Retina (tissue), 1 donor: Measurements from ENCODE around the gene L3MBTL4.

Experiments used
- DNase-seq: peaks from one replicate; pipeline ENCODE4 v3.0.0-alpha.2; 2016

Gene L3MBTL4

DNA sequence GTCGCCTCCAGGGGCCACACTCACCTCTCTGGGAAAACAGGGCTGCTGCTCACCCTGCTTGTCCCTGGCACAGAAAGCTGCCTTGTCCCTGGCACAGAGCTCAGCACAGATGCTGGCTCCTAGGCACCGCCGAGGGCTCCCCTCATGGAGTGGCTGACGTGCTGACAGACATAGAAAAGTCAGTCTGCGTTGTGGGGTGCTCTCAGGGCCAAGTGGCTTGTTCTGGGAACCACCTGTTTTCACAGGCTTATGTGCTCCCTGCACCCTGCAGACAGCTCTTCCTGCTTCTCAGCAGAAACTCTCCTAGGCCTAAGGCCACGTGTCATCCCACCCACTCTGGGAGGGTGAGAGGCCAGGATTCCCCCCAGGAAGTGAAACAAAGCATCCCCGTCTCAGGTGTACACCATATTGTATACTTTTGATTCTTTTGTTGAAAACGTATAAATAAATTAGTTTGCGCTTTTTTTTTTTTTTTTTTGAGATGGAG, 434.7 kb downstream of the L3MBTL4 start:
- no peak for DNase-seq

DNA sequence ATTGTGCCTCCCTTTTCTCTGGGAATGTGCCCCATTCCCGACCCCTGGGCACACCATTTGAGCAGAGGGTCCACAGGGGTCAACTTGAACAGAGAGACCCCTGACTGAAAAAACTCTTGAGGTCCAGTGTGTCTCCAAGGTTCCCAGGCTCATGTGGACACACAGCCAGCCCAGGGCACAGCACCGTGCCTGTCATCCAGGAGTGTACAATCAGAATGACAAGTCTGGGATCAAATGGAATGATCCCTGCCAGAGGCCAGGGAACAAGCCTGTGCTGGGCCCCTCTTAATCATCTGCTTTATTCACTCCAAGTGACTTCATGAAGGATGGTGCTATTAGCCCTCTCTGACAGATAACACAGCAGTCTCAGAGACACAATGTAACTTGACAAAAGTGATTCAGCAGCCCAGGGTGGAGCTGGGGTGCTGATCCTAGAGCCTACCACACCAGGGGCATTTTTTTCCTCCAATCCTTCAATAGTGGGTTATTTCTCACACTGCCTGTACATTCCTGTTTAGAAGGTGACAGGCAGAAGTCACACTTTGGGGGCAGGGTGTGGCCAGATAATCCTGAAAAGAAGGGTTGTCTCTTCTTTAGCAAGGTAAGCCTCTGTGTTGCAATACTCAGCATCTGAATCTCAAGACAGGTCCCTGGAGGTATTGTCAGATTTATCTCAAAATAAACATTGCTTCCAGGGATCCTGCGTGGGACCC, 435.4 kb downstream of the L3MBTL4 start:
- no peak for DNase-seq

DNA sequence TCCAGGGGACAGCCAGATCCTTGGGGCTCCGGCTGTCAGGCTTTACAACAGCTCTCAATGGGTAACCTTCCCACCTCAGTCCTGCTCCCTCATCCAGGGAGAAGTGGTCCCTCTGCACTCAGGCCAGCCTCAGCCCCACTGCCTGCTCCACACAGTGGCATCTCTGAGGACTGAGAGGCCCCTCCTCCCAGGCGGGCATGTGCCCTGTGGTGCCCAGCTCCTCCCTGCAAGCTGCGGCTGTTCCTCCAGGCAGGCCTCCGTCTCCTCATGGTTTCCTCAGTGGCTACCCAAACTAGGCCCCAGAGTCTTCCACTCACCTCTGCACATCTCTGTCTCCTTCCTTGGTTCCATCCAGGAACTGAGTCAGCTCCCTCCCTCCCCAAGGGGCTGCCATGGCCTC, 437.7 kb downstream of the L3MBTL4 start:
- DNase-seq = no peak

DNA sequence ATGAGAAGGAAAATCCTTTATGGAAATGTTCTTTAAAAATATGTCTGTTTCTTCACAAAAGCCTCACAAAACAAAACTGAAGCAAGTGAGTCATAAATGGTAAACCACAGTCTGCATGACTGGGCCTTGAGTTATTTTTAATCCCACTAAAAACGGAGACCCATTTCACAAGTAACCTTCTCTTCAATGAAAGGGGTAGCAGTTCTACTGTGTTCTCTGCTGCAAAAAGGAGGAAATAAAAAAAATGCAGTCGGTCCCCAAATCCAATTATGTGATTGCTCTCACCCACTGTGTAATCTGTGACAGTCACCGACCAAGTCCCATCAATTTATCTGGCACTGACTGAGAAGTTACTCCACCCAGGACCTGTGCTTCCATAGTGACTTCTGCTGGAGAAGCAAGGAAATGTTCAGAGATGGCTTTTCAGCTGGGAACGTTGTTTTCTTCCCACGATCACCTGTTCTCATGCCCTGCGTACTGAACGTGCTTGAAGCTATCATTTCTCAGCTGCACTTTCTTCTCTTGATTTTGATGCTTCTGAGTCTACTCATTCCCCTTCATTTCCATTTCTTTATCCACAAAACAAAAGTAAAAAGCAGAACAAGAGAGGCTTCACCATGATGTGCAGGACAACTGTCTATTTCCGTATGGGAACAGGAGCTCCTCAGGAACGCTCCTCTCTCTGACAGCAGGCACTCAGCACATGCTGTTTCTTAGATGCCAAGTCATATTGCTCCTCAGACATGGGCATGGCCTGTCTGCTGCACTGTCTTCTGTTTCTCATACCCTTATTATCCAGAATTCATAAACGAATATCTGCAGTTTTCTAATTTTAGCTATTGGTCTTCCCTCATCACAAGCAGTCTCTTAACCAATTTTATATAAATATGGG, 439.4 kb downstream of the L3MBTL4 start:
- DNase-seq = no peak

DNA sequence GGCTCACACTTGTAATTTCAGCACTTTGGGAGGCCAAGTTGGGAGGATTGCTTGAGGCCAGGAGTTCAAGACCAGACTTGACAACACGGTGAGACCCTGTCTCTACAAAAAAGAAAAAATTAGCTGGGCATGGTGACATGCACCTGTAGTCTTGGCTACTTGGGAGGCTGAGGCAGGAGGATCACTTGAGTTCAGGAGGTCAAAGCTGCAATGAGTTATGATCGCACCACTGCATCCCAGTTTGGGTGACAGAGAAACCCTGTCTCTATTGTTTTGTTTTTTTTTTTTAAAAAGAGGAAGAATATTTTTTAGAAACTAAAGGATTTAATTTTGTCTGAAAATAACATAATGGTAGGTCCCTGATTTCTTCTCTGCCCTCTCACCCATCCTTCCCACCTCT, 440.0 kb downstream of the L3MBTL4 start:
- DNase-seq = no peak

DNA sequence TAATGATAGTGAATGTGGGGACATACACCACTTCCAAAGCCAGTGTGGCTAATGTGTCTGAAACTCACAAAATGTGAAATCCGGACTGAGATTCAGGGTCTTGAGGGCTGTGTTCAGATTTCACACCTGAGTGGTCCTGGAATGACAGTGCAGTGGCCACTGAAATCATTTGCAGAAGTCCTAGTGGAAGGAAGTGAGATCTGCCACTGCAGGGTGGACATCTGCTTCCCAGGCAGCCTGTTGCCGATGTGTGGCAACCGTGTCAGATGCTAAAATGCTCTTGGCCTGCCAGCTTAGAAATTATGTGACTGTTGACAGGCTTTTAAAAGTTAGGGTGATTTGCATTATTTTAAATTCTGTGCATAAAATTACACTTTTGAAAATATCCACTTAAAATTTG, 441.6 kb downstream of the L3MBTL4 start:
- no peak for DNase-seq

DNA sequence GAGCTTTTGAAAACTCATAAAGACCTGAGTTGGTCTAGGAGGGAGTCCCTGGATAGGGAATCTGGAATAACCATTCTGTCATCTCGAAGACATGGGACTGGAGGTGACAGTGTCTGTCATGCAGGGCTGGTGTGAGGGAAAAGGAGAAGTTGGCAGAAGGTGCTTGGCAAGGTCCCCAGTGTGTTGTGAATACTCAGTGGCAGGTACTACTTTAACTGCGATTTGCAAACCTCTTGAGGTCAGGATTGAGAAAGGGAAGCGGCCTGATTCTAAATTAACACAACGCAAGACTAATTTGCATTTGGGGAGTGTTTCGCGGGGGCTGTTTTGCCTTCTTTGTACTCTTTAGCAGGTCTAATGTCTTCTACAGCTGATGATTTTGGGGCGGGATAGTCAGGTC, 442.4 kb downstream of the L3MBTL4 start:
- DNase-seq = no peak

DNA sequence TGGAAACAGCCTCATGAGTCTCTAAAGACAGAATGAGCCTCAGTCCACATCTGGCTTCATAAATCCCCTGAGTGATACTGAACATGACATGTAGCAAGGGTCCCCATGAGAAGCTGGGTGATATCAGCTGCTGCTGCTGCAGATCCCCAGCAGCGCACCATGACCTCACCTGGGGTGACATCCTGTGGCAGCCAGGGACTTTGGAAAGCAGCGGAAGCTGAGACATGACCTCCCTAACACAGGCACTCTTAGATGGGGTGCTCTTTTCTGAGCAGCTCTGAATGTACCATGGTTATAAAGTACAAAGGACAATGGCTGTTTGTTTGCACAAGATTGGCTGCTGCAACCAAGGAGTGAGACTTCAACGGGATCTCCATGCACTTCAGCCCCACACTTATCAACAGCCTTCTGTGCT, 444.7 kb downstream of the L3MBTL4 start:
- no peak for DNase-seq

DNA sequence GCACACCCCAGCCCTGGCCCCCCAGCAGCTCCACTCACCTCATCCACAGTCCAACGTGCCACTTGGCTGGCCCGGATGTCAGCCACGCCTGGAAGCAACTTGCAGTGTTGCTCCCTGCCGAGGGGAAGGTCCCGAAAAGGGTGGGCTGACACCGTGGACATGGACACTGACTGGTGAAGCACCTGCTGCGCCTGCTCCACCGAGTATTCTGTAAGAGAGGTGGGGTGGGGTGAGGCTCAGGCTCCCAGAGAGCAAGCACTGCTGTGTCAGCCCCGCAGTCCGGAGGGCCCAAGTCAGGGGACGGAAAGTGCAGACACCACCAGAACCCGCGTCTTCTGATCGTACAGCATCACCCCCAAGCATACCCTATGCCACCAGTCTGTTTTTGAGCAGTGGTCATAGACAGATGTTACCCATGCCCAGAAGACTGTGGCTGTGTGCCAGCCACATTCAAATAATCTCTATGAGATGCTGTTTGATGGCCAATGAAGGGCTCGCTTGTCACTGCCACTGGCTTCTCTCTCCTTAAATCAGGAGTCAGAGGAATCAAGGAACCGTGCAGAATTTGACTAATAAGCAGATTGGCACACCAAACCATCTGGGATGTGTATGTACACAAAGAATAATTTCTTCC, 445.2 kb downstream of the L3MBTL4 start:
- no peak for DNase-seq

DNA sequence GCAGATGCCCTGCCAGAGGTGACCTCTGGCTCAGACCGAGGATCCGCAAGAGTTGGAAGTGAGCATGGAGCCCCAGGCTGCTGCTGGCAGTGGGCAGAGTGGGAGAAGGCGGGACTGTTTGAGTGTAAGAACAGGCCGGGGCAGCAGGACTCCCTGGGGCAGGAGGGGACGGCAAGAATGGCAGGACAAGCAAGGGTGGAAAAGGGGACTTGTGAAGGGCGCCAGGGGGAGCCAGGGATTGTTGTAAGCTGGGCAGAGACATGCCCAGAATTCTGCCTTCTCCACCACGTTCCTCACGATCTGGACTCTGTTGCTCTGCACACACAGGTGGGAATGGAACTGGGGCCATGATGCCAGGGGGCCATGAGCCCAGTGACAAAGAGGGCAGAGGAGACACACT, 447.0 kb downstream of the L3MBTL4 start:
- DNase-seq = no peak

DNA sequence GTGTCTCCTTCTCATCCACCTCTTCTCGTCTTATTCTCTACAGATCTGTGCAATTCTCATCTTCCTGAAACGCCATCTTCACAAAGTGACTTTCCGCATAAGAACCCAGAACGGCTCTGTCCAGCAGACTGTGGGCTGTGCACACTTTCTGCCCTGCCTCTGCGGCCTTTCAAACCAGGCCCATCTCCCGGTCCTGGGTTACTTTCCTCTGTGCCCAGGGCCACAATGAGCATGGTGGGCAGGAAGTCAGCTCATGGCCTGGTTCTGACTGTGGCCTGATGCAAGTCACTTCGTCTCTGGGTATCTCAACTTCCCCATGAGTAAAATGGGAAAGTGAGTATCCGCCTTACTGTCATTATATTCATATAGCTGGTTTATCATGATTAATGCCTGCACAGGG, 447.7 kb downstream of the L3MBTL4 start:
- no peak for DNase-seq

DNA sequence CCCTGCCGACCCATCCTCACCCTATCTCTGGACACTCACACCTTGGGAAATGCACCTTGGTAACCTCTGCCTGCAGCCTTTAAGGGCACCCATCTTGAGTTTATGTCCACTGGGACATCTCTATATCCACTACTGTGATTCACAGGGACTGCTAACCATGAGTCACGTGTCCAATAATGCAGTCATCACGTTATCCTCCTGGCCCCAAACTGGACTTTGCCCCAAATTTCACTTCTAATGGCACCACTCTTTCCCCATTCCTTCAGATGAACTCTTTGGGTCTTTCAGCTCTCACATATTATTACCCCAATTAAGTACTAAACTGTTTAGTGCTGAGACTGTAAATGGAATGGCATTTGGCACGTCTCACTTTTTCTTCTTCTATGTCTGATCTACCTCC, 448.2 kb downstream of the L3MBTL4 start:
- no peak for DNase-seq

DNA sequence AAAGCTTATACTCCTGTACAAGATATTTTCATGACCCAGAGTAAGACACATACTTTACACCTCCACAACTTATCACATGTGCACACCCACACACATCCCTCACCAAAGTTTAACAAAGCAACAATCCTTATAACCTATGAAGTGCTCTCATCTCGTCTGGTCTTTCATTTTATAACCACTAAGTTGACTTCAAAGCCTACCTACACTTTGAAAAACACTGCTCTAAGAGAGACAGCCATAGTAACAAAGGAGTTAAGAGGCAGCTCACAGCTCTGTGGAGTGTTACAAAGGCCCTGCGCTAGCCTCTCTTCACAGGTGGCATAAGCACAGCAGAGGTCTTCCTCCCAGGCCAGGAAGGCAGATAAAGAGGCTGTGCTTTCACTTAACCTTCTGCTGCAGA, 449.7 kb downstream of the L3MBTL4 start:
- no peak for DNase-seq

DNA sequence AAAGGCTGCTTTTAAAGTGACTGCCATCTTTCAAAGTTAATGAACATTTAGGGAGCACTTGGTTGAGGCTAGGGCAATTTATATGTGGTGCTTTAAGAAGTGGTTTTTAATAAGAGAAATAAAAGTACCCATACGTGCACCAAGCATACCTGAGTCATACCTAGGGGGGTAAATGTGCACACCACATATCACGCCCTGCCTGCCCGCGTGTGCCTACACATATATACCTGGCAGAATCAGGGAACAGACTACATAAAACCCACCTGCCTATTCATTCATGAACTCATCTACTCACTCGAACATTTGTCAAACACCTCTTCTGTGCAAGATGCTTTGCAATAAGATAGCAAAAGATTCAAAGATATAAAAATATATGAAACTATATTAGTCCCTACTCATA, 450.1 kb downstream of the L3MBTL4 start:
- DNase-seq = no peak

DNA sequence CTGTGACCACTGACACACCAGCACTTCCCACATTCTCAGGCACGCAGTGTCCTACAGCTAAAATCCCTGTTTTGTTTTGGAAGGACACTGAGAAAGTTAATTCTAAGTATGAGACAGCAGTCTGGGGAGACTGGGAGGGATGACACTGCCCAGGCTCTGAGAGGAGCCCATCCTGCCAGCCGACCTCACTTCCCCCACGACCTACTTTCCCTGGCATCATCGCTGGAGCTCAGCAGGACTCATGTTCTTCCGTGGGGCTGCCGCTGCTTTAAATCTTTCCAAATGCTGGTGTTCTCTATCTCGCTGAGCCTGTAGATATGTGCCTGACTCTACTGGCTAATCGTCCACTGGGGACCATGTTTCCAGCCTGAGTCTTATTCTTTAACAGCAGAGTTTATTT, 450.6 kb downstream of the L3MBTL4 start:
- no peak for DNase-seq

DNA sequence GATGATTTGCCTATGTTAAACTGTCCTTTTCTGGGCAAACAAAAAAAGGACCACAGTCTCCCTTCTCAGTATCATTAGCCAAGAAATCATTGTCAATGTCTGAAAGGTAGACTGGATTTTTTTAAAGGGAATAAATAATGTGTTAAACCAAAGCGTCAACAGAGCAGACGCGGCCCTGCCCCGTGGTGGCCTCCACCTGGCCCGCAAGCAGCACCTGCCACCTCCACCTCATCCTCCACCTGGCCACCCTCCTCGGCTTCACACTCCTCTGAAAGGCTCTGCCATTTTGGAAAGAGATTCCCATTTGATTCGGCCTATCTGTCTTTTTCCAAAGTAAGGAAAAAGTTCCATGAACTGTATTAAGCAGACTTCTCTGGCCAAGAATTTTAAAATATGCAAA, 451.4 kb downstream of the L3MBTL4 start:
- no peak for DNase-seq

DNA sequence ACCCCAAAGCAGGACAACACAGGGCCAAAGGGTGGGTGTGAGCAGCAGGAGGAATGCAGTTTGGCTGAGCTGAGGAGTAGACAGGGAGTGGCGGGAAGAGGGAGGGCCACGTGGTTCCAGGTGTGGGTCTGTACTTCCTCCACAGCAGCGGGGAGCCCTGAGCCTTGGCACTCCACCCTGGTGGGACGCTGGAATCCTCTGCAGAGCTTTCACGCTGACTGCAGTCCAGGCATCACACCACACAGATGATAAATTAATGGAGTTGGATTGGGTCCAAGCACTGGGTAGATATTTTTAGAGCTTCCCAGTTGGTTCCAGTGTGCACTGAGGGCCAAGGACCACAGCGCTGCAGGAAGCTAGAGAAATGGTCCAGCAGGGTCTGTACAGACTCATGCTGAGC, 452.3 kb downstream of the L3MBTL4 start:
- DNase-seq = no peak

DNA sequence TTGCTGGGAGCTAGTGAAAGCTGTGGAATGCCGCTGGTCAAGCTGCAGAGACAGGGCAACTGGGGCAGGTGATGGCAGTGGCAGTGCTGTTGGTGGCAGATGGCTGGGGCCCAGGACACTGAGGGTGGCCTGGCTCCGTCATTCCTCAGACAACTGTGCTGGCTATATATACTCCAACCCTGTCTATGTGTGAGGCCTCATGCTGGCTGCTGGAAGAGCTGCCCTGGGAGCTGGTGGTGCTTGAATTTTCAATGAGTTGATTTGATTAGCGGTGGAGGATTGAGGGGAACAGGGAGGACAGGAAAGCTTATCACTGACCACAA, 452.9 kb downstream of the L3MBTL4 start:
- DNase-seq = no peak

DNA sequence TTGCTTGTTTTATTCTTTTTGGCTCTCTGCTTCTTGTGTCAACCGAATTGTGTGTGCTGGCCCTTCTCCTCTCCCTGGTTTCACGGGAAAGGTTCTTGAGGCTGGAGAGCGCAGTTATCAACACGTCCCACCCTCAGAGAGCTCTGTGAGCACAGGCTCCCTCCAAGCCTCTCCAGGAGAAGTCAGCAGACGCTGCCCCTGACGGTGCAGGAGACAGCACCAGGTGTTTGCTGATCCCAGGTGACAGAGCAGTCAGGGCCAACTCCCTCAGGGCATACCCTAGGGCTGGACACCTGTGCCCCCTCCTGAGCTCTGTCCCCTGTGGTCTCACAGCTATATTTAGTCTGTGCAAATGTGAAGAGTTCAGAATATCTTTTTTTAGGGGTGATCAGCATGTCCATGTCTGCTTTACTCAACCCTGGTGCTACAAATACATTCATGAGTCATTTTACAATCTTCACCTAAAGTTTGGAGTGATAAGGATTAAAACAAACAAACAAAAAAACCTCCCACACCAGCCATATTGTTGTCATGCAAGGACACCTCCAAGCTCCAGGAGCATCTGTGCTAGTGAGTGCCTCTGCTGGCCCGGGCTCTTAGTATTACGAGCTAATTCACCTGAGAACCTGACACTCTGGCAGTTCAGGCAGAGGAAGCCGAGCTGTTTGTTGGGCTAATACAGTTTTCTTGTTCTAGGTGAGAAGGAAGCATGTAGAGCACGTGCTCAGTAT, 453.4 kb downstream of the L3MBTL4 start:
- no peak for DNase-seq

DNA sequence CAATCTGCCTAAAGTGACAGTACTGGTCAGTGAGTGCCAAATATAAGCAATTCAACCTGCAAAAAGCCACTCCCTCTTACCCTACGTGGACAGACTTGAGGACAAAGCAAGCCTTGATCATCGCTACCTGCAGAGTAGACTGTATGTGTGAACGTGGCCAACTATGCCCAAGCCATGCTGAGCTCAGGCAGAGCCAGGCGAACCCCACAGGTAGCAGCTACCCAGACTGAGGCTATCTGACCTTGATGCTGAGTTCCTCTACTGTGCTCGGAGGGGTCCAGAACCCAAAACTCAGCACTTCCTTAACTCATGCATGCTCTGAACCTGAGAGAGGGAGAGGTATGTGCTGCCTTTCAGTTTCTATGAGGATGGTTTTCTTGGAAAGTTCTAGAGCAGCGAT, 455.9 kb downstream of the L3MBTL4 start:
- no peak for DNase-seq

DNA sequence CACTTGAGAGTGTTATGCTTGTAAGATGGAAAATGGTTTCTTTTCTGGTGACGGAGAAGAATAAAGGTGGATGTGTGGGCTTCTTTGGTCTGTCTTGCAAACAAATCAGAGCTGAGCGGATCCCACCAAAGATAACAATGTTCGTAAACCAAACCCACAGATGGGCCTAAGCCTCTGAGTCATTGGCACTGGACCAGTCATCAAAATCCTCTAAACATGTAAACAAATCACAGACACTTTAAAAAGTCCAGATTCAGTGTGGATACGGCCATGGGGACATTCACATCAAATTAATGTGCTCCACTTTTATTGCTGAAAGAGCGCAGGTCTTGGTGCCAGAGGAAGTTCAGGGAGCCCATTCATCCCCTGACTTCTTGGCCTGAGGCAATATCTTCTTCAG, 458.9 kb downstream of the L3MBTL4 start:
- no peak for DNase-seq

DNA sequence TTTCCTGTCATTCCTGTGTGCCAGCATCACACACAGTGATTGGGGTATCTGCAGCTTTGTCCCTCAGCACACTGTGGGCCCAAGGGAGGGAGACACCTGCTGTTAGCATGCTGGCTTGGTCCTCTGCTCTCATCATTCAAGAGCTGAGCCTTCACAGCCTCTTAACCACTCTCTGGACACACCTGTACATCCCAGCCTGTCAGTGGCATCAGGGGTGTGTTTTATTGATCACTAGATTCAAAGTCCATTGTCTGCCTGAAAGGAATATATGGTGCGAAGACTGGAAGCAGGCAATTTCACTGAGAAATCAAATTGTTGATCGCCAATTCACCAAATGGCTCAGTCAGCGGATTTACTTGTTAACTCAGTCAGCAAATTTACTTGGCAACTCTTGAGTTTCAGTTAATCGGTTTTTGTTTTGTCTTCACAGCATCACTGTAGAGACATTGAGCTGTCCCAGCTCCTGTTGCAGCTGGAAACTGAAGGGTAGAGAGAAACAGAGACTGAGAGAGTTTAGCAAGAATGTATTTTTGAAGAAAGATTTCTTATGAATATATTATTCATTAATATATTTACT, 463.1 kb downstream of the L3MBTL4 start:
- DNase-seq = no peak

DNA sequence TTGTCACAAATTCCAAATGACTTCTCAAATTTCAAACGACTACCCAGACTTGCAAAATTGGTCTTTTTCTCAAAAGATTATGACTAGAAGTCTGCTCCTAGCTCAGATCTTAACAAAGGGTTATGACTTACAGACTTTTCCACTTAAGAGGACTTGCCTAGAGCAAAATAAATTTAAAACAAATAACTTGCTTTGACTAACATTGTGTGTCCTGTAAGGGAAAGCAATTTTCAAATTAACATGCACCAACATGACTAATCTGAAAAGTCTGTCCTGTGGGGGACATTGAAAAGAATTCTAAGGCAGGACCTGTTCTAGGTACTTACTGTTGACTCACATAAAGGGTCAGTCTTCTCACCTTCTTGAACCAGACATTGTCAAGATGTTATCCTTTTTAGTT, 465.9 kb downstream of the L3MBTL4 start:
- DNase-seq = no peak
